ENCODE data around the gene LAPTM4A. TPM values are rescaled to one million over a fixed set of nuclear protein-coding genes. Genes with fewer than 3 reads are reported as not detected.

The LAPTM4A gene
- total RNA-seq, 6 experiments from 2014 or later = 80.0 to 143 (median 126) TPM

DNA sequence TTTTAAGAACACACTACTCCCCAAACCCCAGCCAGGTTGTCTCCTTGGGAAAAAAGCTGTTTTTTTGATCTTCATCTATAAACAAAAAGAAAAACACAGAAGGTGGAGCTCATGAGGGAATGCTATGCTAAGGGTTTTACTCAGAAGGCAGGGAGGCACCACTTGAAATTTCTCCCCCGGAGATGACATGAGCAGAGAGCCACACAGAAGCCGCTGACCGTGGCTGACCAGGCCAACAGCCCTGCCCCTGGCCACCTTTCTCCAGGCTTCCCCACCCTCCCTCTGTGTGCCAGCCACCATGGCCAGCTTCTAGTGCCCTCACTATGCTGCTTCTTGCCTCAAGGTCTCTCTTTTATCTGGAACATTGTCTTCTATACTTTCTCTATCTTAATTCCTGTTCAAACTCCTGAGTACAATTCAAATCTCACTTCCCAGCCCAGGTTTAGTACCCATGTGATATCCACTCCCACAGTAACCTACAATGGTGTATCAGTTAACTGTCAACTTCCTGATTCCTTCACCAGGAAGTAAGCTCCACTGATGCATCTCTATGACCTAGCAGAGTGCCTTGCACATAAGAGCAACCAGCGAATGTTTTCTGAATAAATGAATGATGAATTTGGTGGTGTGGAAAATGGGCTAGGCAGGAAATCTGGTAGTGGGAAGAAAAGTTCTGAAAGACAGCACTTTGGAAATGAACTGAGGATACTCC lies 15.3 kb downstream of the LAPTM4A start:
- Histone ChIP-seq H3K4me3 (no peak overlapping the region), H3K9me3 (no peaks in the 10 kb centered on the region), H3K36me3 (peaks cover 0 to 96% (median 47%) of the 10 kb centered on the region in 4 donors), H3K27ac (no peak overlapping the region), H3K4me1 (no peaks in the 10 kb centered on the region), H3K27me3 (no peaks in the 10 kb centered on the region)
- 85% methylated on average over 1 of the region's 4 CpGs for WGBS (ENCODE audit: insufficient coverage, low coverage, low lambda C conversion rate, missing lambda C conversion rate)
- DNase-seq = no peak
- intact Hi-C loops (cut with DNase I) = no loop called here
- TF ChIP-seq POLR2A (IDR thresholded peaks at IDR 0.05) = no peak
- TF ChIP-seq, protein P1, sequence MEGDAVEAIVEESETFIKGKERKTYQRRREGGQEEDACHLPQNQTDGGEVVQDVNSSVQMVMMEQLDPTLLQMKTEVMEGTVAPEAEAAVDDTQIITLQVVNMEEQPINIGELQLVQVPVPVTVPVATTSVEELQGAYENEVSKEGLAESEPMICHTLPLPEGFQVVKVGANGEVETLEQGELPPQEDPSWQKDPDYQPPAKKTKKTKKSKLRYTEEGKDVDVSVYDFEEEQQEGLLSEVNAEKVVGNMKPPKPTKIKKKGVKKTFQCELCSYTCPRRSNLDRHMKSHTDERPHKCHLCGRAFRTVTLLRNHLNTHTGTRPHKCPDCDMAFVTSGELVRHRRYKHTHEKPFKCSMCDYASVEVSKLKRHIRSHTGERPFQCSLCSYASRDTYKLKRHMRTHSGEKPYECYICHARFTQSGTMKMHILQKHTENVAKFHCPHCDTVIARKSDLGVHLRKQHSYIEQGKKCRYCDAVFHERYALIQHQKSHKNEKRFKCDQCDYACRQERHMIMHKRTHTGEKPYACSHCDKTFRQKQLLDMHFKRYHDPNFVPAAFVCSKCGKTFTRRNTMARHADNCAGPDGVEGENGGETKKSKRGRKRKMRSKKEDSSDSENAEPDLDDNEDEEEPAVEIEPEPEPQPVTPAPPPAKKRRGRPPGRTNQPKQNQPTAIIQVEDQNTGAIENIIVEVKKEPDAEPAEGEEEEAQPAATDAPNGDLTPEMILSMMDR (IDR thresholded peaks at IDR 0.05) = no peak
- ATAC-seq = peak in 1 of 4 donors; percentile 54

DNA sequence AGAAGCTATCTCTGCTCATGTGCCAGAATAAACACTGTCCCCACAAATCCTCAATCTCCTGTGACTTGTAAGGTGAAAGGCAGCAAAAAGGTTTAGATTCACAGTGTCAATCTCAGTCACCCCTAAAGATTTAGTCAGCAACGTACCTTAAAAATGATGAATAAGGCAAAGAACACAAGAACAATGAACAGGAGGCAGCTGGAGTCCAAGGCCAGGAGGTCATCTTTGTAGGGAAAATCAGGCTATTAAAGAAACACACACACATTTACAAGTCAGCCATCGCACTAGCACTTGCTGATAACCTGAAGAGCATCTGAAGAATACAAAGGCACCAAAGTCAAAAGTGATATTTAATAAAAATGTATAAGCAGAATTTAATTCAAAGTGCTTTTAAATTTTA lies 16.6 kb downstream of the LAPTM4A start:
- TF ChIP-seq, protein P1 (IDR thresholded peaks at IDR 0.05) = no peak
- no peak for TF ChIP-seq POLR2A (IDR thresholded peaks at IDR 0.05)
- WGBS (ENCODE audit: insufficient coverage, low coverage, low lambda C conversion rate, missing lambda C conversion rate) = 69% methylated on average over 2 of the region's 2 CpGs
- Histone ChIP-seq H3K27ac (no peak overlapping the region), H3K9me3 (no peaks in the 10 kb centered on the region), H3K4me3 (no peak overlapping the region), H3K27me3 (no peaks in the 10 kb centered on the region), H3K4me1 (no peaks in the 10 kb centered on the region), H3K36me3 (peaks cover 0 to 95% (median 42%) of the 10 kb centered on the region in 4 donors)
- ATAC-seq (no peak), DNase-seq (no peak)
- intact Hi-C loops (cut with DNase I) = no loop called here

DNA sequence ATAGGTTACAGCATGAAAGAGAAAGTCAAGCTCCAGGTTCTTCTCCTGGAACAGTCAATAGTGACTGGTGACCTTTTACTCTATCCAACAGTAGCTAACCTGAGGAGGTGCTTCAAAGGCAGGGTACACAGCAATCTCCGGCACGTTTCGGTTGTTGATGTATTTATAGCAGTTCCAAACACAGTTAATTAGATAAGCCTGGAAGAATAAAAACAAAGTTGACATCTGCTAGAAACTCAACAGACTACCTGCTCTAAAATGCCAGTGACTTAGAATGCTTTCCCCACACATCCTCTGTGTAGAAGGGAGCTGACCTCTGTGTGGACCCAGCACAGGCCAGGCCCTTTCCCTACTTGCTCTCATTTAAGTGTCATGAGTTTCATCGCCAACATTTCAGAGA lies 17.2 kb downstream of the LAPTM4A start:
- peaks cover 0 to 89% (median 42%) of the 10 kb centered on the region in 4 donors for H3K36me3 ChIP-seq
- 80% methylated on average over 1 of the region's 4 CpGs for WGBS (ENCODE audit: insufficient coverage, low coverage, low lambda C conversion rate, missing lambda C conversion rate)
- intact Hi-C loops (cut with DNase I) = no loop called here

DNA sequence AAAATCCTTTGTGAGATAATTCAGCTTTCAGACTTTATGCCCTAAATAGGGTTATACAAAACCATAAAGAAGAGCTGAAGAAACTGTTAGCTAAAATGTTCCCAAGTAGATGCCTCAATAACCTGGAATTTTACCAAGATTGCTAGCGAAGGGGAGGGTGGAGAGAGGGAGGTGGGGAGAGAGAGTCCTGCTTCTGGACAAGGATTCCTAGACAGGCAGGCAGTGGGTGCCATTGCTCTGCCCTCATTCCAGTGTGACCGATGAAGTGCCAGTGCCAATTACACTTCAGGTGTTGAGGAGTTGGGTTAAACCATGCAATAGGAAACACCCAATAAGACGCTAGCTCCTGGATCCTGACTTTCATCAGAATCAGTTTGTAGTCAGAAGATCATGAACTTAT lies 18.1 kb downstream of the LAPTM4A start:
- TF ChIP-seq, protein P1 (IDR thresholded peaks at IDR 0.05) = no peak
- no peak for TF ChIP-seq POLR2A (IDR thresholded peaks at IDR 0.05)
- no peak for ATAC-seq
- intact Hi-C loops (cut with DNase I) = no loop called here
- no peak overlapping the region for H3K4me3 ChIP-seq
- H3K9me3 ChIP-seq = no peaks in the 10 kb centered on the region
- no peak for DNase-seq
- H3K27me3 ChIP-seq = no peaks in the 10 kb centered on the region
- no peak overlapping the region for H3K27ac ChIP-seq
- 83% methylated on average over 2 of the region's 3 CpGs for WGBS (ENCODE audit: insufficient coverage, low coverage, low lambda C conversion rate, missing lambda C conversion rate)
- no peaks in the 10 kb centered on the region for H3K4me1 ChIP-seq
- H3K36me3 ChIP-seq = peaks cover 0 to 86% (median 37%) of the 10 kb centered on the region in 4 donors

More for the DNA sequence above, 17.2 kb downstream of the LAPTM4A start:
- no peak for ATAC-seq
- H3K4me1 ChIP-seq = no peaks in the 10 kb centered on the region
- DNase-seq = no peak
- no peaks in the 10 kb centered on the region for H3K27me3 ChIP-seq
- H3K9me3 ChIP-seq = no peaks in the 10 kb centered on the region
- no peak overlapping the region for H3K4me3 ChIP-seq
- TF ChIP-seq, protein P1 (IDR thresholded peaks at IDR 0.05) = no peak
- TF ChIP-seq POLR2A (IDR thresholded peaks at IDR 0.05) = no peak
- H3K27ac ChIP-seq = no peak overlapping the region
